NB4 (cell line): ENCODE measurements around the gene MICA.

Experiments
- POLR2A ChIP-seq: IDR thresholded peaks from 2 replicates; pipeline ENCODE4 v1.6.1; 2011; ENCODE audit warnings: mild to moderate bottlenecking; ENCODE audit not compliant: insufficient read length; ENCODE audit errors: extremely low read depth
- TF ChIP-seq, protein P1 (sequence below): IDR thresholded peaks from one replicate; pipeline ENCODE4 v1.5.1; 2012; ENCODE audit warnings: low read depth, low read length

DNA sequence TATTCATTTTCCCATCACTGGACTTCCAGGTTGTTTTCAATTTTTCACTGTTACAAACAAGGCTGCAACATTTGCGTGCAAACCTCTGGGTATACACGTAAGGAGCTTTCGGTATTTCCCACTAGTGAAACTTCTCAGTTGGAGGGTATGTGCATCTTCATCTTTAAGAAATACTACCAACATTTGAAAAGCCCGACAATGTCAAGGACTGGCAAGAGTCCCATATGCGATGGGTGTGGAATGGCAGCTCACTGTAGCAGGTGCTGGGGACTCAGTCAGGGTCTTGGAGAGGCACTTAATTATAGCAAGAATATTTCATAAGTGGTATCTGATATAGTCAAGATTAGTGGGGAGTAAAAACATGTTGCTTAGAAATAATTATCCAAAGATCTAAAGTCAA is 37.5 kb upstream of the MICA start:
- TF ChIP-seq, protein P1, sequence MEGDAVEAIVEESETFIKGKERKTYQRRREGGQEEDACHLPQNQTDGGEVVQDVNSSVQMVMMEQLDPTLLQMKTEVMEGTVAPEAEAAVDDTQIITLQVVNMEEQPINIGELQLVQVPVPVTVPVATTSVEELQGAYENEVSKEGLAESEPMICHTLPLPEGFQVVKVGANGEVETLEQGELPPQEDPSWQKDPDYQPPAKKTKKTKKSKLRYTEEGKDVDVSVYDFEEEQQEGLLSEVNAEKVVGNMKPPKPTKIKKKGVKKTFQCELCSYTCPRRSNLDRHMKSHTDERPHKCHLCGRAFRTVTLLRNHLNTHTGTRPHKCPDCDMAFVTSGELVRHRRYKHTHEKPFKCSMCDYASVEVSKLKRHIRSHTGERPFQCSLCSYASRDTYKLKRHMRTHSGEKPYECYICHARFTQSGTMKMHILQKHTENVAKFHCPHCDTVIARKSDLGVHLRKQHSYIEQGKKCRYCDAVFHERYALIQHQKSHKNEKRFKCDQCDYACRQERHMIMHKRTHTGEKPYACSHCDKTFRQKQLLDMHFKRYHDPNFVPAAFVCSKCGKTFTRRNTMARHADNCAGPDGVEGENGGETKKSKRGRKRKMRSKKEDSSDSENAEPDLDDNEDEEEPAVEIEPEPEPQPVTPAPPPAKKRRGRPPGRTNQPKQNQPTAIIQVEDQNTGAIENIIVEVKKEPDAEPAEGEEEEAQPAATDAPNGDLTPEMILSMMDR = no peak
- no peak for TF ChIP-seq POLR2A
